Activated CD4-positive, alpha-beta T cell treated with anti-CD3 and anti-CD28 coated beads for 4 hours (primary cell): ENCODE measurements around the gene OR52R1.
"Not testable (repeated sequence)": the region's sequence is repeated elsewhere in the genome, so short reads cannot be mapped to it uniquely, and the experiment has no call there.

Source experiments
- DNase-seq, 2 donors: peaks; one replicate each; pipeline ENCODE4 v3.0.0-alpha.2; 2020

OR52R1 gene

GRCh38 chr11:4804280-4804679 lies at the start of gene OR52R1:
TSS of gene OR52R1 (minus strand) at chr11:4804380. CDS start at chr11:4804380, 0 bp downstream.
- DNase-seq: no peak

GRCh38 chr11:4851033-4851432 lies 46.9 kb upstream of the OR52R1 start:
- no peak for DNase-seq

- DNase-seq: no peak
These were observed 44.8 kb upstream of the OR52R1 start, which contains the start of gene OR51S1 for GRCh38 chr11:4848908-4849532. TSS of gene OR51S1 (minus strand) at chr11:4849208. CDS start at chr11:4849208, 0 bp downstream.

- DNase-seq: no peak
These were observed 35.8 kb upstream of the OR52R1 start for GRCh38 chr11:4839851-4840549.

- DNase-seq: no peak
These were observed 26.7 kb upstream of the OR52R1 start for GRCh38 chr11:4830909-4831308.

GRCh38 chr11:4830346-4830745 lies 26.2 kb upstream of the OR52R1 start:
- DNase-seq: no peak

- DNase-seq: no peak
These were observed 22.2 kb upstream of the OR52R1 start for GRCh38 chr11:4826425-4826824.

GRCh38 chr11:4825132-4825531 lies 21.0 kb upstream of the OR52R1 start:
- DNase-seq: no peak

- DNase-seq: no peak
These were observed 16.8 kb upstream of the OR52R1 start, which contains the start of gene OR51F2 for GRCh38 chr11:4821021-4821420. TSS of gene OR51F2 (plus strand) at chr11:4821321. CDS start at chr11:4821422, 101 bp downstream.

GRCh38 chr11:4809246-4809645 lies 5.1 kb upstream of the OR52R1 start:
- DNase-seq: no peak

GRCh38 chr11:4808476-4808875 lies 4.3 kb upstream of the OR52R1 start:
- no peak for DNase-seq

GRCh38 chr11:4801316-4801715 lies 2.9 kb downstream of the OR52R1 start:
- not testable (repeated sequence) for DNase-seq

- DNase-seq: no peak
These were observed 5.6 kb downstream of the OR52R1 start for GRCh38 chr11:4798427-4799183.

GRCh38 chr11:4797206-4797605 lies 7.0 kb downstream of the OR52R1 start:
- no peak for DNase-seq

- no peak for DNase-seq
These were observed 21.7 kb downstream of the OR52R1 start for GRCh38 chr11:4782454-4782853.

GRCh38 chr11:4769838-4770237 lies 34.3 kb downstream of the OR52R1 start, which contains the start of gene OR51F1:
TSS of gene OR51F1 (minus strand) at chr11:4769938. CDS start at chr11:4769938, 0 bp downstream.
- no peak for DNase-seq

GRCh38 chr11:4768094-4768493 lies 36.1 kb downstream of the OR52R1 start:
- DNase-seq: no peak

GRCh38 chr11:4766420-4767043 lies 37.6 kb downstream of the OR52R1 start:
- no peak for DNase-seq

GRCh38 chr11:4763096-4763495 lies 41.1 kb downstream of the OR52R1 start:
- DNase-seq: no peak
